Activated CD4-positive, alpha-beta T cell treated with anti-CD3 and anti-CD28 coated beads, Interleukin-2, amount 50 U/mL, for 24 hours (primary cell): Measurements from ENCODE around the gene ACTA1.
"Not testable (repeated sequence)": the region's sequence is repeated elsewhere in the genome, so short reads cannot be mapped to it uniquely, and the experiment has no call there.

Source experiments
- DNase-seq, 2 donors: peaks; one replicate each; pipeline ENCODE4 v3.0.0-alpha.2; 2020; ENCODE audit warnings: low read depth in 1 of 2, low spot score in 1 of 2

ACTA1 gene

DNA sequence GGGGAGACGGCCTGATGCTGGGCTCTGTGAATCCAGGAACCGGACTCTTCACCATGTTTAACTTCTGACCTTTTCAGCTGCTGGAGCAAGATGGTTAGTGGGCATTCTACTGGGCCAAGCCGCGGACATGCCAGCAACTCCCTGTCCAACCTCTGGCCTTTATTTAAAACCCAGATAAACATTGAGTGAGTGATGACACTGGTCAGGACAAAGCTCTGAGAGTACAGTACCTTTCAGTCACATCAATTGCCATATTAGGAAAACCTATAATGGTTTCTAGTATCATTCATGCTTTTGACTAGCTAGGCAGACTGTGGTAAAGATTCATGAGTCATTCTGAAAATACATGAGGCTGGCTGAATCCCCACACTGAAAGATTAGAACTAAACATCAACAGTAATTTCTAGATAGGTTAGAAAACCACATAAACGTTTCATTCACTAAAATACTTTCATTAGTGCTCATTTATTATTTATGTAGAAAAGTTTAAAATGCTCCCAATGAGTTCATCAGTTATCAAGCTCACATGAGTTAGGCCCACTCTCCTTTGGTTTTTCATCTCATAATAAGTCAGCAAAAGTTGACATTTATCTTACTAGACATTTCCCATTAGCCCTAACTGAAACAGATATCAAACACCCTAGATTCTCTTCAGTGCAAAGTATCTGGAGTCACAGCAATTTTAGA, 7.1 kb upstream of the ACTA1 start:
- peak in 1 of 2 donors; percentile 30 for DNase-seq

DNA sequence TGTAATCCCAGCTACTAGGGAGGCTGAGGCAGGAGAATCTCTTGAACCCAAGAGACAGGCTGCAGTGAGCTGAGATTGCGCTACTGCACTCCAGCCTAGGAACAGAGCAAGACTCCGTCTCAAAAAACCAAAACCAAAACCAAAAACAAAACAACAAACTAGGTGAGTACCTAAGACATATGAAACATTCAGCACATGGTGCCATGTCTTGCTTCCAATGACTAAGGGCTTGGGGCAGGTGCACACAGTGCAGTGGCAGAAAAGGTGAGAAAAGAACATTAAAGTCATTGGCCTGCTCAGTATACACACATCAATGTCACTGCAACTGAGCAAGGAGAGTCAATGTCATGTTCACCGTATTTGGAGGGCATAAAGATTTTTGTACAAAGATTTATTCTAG, 4.1 kb upstream of the ACTA1 start:
- no peak for DNase-seq

DNA sequence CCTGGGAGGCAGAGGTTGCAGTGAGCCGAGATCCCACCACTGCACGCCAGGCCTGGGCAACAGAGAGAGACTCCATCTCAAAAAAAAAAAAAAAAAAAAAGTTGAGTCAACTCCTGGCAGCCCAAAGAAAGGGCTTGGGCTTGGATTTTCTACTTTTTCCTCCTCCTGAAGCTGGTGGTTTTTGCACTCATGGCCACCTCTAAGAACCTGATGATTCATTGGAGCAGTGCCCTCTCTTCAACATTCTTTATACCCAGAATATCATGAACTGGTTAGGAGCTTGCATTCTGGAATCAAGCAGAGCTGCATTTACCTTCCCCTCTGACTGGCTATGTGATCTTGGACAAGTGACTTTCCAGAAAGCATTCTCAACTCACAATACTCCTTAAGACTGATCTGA, 3.5 kb upstream of the ACTA1 start:
- no peak for DNase-seq

DNA sequence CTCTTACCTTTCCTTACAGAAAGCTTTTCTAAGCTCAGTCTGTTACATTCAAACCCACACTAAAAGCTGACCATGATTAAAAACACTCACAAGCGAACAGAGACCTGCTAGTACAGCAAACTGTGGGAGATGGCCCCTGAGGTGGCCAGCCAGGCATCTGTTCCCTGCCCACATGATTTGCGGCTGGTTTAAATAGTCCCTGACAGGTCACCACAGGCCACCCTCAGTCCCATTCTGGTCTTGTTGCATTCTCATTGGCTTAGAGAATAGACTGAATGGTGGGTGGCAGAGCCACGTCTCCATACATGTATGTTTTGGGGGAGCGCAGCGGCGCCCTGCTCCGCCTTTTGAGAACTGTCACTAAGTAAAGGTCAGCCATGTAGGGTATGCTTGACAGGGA, 2.3 kb upstream of the ACTA1 start:
- DNase-seq: no peak

DNA sequence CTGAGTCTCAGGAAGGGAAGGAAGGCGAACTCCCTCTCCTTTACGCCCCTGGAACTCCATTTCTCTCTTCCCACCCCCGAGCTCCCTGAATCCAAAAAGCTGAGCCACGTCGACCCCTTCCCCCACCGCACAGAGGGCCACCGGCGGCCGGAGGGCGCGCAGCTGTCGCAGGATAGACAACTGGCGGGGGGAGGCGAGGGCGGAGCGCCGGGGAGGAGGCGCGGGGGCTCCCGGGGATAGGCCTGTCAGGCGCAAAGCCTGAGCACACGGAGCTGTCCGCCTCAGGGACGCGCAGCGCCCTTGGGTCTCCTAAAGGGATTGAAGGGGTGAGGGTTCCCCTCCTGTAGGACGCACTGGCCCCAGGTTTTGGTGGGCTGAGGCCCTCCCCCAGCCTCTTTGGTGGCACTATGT, 752 bp upstream of the ACTA1 start:
- DNase-seq: no peak

DNA sequence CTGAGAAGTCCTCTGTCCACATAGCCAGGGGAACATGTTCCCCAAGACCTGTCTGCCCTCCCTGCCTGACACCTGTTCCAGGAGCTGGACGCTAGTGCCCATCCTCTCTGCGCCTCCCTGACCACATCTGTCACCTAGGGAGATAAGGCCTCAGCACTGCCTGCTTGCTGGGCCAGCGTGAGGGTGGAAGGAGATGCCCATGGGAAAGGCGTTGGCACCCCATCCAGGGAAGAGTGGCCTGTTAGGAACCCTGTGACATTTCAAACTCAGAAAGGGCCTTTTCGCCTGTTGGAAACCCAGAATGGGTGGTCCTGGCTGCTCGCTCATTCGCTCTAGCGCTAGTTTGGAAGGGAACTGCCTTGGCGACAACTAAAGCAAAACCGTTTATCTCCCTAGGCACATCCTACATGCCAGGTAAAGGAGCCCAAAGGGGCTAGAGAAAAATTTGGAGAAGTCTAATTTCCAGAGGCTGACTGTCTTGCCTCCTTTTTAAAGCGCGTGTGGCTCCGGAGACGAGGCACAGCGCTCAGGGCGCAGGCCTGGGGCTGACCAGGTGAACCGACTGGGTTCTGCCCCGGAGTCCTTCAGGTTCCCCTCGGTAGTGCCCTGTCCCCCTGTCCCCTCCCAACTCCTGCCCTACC, 410 bp downstream of the ACTA1 start:
- DNase-seq: no peak

DNA sequence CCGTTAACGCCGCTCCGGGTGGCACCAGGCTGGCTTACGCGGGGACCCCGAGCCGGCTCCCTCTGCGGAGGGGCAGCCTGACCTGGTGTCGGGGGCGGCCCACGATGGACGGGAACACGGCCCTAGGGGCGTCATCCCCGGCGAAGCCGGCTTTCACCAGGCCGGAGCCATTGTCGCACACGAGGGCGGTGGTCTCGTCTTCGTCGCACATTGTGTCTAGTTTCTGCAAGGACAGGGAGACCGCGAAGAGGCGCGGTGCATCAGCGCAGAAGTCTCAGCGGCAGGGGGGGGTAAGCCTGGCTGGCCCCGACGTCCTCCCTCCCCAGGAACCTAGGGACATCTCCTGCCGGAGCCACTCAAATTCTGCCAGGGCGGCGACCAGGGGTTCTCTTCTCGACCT, 989 bp downstream of the ACTA1 start:
- no peak for DNase-seq

DNA sequence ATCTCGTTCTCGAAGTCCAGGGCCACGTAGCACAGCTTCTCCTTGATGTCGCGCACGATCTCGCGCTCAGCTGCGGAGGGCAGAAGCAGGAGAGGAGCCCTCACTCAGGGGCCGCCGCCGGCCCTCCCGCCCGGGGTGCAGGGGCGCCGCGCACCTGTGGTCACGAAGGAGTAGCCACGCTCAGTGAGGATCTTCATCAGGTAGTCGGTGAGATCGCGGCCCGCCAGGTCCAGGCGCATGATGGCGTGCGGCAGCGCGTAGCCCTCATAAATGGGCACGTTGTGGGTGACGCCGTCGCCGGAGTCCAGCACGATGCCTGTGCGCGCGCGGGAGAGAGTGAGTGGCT, 1.8 kb downstream of the ACTA1 start:
- DNase-seq: no peak

DNA sequence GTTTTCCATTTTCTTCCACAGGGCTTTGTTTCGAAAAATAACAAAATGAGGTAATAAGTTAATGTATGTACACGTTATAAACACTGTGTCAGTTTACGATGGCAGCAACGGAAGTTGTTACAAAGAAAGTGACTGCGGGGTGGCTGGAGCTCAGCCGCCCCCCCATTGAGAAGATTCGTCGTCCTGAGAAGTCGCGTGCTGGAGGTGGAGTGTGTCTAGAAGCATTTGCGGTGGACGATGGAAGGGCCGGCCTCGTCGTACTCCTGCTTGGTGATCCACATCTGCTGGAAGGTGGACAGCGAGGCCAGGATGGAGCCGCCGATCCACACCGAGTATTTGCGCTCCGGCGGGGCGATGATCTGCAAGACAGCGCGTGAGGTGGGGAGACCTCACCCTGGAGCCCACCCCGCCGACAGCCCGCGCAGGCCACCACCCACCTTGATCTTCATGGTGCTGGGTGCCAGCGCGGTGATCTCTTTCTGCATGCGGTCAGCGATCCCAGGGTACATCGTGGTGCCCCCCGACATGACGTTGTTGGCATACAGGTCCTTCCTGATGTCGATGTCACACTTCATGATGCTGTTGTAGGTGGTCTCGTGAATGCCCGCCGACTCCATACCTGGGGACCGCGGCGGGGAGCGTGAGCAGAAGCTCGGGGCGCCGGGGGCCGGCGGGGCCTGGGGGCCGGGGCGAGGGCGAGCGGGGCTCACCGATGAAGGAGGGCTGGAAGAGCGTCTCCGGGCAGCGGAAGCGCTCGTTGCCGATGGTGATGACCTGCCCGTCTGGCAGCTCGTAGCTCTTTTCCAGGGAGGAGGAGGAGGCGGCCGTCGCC, 2.4 kb downstream of the ACTA1 start:
- no peak for DNase-seq

DNA sequence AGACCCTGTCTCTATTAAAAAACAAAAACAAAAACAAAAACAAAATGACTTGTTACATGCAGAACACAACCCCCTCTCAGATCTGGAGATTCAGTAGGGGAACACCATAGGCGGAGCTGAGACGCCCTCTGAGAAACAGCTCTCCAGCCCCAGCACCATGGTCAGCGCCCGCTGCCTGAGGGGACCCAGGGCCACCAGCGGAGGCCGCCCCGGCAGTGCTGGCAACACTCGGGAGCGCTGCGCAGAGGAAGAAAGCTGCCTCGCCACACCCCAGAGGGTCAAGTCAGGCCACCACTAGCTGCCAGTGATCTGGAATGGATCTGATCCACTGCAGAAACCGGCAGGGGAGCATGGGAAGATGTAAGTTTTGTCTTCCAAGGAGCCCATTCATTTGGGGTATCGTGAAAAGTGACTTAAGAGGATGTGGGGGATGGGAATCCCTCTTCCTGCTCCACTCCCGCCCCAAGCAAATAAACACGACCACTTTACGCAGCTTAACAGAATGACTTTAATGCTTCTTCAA, 3.1 kb downstream of the ACTA1 start:
- DNase-seq: no peak

DNA sequence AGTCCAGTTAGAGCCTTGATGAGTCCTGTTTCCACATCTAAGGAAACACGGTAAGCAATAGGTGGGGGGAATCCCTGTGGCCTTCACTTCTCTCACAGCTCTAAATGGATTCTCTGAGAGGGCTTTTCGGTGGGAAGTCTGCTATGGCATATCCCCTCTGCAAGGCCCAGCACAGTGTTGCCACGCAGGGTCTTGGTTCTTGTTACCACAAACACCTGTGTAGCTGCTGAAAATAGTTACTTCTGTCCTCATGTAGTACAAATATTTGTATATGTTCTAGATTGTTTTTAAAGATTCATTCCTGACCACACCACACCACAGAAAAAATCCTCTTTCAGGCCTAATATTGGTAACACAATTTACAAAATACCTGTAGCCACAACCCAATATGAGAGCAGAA, 5.6 kb downstream of the ACTA1 start:
- DNase-seq: no peak

DNA sequence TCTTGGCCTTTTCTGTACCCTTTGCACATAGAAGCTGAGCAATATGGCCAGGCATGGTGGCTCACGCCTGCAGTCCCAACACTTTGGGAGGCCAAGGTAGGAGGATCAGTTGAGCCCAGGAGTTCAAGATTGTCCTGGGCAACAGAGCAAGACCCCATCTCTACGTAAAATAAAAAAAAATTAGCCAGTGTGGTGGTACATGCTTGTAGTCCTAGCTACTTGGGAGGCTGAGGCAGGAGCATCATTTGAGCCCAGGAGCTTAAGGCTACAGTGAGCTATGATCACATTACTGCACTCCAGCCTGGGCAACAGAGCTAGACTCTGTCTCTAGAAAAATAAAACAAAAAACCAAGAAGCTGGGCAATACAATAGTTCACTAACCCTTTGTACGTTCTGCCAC, 6.3 kb downstream of the ACTA1 start:
- no peak for DNase-seq

DNA sequence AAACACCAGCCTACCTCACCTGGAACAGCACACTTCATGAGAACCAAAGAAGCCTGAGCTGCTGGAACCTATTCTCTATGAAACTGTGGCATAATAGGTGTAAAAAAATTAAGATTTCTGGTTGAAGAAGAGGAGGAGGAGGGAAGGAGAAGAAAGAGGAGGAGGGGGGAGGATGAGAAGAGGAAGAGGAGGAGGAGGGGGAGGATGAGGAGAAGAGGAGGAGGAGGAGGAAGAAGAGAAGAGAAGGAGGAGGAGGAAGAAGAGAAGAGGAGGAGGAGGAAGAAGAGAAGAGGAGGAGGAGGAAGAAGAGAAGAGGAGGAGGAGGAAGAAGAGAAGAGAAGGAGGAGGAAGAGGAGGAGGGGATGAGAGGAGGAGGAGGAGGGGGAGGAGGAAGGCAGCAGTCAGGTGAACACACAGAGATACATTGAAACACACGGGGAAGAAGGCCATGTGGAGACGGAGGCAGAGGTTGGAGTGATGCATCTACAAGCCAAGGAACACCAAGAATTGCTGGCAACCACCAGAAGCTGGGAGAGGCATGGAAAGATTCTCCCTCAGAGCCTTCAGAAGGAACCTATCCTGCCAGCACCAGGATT, 8.2 kb downstream of the ACTA1 start:
- DNase-seq: no peak

DNA sequence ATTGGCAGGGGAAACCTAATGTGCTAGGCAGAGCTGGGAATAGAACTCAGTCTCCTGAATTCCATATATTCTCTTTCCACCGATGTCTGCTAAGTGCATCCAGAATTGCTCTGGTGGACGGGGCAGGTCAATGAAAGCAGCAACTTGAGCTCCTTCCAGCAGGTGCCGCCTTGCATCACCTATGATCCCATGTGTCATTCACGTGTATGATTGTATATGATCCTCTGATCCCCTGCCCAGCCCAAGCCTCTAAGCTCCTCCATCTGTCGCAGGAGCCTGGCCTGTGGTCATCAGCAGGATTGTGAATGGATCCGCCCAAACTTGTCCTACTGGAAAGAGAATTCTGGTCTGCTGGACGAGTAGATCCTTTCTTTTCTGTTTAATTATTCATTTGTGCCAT, 13.1 kb downstream of the ACTA1 start:
- no peak for DNase-seq

DNA sequence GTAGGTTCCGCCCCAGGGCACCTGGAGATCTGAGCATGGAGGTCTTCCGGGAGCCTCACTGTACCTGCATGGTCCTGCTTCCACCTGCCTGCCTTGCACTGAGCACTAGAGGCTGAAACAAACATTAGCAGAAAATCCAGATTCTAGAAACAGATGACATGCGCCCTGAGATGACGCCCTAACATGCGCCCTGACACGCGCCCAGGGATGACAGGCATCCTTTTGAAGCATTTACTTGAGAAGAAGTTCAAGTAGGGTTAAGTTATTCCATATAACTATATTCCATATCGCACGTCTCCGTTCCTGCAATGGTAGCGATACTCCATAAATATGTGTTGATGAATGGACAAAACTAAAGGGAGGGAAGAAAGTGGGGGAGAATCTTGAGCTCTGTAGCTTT, 13.7 kb downstream of the ACTA1 start:
- no peak for DNase-seq

DNA sequence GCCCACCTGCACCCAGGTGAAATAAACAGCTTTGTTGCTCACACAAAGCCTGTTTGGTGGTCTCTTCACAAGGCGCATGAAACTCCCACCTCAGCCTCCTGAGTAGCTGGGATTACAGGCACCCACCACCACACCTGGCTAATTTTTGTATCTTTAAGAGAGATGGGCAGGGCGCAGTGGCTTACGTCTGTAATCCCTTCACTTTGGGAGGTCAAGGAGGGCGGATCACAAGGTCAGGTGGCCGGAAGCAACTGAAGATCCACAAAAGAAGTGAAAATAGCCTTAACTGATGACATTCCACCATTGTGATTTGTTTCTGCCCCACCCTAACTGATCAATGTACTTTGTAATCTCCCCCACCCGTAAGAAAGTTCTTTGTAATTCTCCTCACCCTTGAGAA, 15.3 kb downstream of the ACTA1 start:
- not testable (repeated sequence) for DNase-seq

DNA sequence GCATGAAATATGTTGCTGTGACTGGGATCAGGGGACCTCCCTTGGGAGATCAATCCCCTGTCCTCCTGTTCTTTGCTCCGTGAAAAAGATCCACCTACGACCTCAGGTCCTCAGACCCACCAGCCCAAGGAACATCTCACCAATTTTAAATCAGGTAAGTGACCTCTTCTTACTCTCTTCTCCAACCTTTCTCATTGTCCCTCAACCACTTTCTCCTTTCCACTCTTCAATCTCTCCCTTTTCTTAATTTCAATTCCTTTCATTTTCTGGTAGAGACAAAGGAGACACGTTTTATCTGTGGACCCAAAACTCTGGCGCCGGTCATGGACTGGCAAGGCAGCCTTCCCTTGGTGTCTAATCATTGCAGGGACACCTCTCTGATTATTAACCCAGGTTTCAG, 21.1 kb downstream of the ACTA1 start:
- not testable (repeated sequence) for DNase-seq

DNA sequence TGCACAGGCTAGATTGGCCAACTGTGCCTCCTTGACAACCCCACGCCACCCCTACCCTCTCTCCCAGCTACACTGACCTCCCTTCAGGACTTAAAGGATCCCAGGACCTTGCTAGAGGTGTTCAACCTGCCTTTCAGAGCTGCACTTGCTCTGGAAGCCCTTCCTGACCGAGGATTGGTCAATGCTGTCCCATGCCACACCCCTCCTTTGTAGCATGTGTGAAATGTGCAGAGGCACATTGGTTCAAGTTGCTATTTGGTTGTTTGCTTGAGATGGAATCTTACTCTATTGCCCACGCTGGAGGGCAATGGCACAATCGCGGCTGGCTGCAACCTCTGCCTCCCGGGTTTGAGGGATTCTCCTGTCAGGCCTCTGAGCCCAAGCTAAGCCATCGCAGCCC, 21.8 kb downstream of the ACTA1 start:
- DNase-seq: no peak

DNA sequence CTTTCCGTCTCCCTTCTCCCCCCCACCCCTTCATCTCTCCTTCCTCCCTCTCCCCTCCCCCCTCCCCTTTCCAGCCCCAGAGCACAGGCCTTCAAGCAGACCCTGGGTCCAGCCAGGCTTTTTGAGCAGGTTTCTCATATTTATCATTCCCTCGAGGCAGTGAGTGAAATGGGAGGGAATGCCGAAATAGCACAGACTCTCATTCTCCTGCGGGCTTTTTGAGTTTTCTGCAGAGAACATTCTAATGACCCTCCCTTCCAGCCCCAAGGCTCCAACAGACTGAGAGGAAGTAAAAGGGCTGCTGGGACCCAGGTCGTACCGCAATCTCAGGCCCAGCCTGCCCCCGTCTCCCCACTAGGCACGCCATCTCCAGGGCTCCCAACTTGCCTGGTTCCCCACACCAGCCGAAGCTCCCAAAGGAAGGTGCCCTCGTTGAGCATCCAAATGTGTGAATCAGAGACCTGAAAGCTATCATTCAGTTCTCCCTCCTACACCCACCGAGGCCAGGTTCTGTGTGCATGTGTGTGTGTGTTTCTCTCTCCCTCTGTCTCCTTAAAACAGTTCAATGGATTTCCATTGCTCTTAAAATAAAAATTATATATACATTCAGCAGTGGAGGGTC, 22.3 kb downstream of the ACTA1 start:
- DNase-seq: no peak

DNA sequence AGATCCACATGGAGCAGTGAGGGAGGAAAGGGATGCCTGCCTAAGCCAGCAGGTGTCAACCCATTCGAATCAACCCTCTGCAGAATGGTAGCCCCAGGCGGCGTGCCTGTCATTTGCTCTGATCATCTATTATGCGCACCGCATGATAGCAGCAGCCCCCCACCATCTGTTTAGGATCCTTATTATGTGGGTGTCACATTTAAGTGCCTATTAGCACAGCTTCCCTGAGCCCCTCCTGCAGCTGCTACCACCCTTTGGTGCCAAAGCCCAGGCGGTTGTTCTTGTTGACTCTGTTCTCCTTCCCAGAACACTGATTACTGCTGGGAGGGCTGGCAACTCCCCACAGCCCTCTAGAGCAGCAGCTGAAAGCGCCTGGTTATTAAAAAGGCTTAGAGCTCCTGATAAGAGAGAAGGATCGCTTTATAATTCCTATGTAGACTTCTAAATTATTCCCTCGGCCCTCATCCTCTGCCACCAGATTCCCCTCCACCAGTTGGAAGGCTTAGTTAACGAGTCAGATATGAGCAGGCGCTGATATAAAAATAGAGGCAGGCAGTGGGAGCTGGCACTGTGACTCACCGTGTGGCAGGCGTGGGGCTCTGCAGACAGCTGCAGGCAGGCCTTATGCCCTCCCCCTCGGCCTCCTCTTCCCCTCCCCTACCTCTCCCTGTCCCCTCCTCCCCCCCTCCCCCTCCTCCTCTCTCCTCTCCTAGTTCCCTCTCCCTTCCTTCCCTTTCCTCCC, 23.0 kb downstream of the ACTA1 start:
- DNase-seq: peak in 1 of 2 donors; percentile 10

DNA sequence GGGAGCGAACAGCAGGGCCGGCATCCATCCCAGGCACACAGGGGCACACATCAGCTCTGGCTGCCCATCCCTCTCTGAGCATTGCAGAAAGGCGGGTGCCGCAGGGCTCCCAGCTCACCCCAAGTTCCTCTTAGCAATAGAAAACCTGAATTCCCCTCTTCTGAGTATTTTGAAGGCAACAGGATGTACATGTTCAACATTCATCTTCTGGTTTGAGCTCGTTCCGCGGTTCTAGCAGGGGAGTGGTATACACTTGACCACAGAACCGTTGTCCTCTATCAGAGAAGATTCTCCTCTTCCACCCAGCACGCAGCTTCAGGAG, 23.6 kb downstream of the ACTA1 start:
- DNase-seq: no peak
